HL-60 (cell line): ENCODE data around the gene ADAMTSL3.

Experiments
- DNase-seq, 2 experiments: peaks; one replicate each; pipeline ENCODE4 v3.0.0-alpha.2; 2010 to 2020; ENCODE audit warnings: low read depth in 1 of 2, low spot score in 1 of 2
- H3K27ac ChIP-seq: fragments of 250-450 bp; sonication (Bioruptor Pico); replicated peaks from 2 replicates; pipeline ENCODE4 v1.5.1; 2020; ENCODE audit warnings: mild to moderate bottlenecking, moderate library complexity
- H3K27me3 ChIP-seq: fragments of 250-450 bp; sonication (Bioruptor Pico); 2 replicates; pipeline ENCODE4 v1.5.1; 2021; ENCODE audit warnings: mild to moderate bottlenecking, moderate library complexity; ENCODE audit not compliant: insufficient read depth, poor library complexity, severe bottlenecking
- H3K4me3 ChIP-seq: replicated peaks from 2 replicates; pipeline ENCODE4 v1.5.1; 2011; ENCODE audit warnings: mild to moderate bottlenecking, control low read depth, low read length; ENCODE audit not compliant: insufficient read depth
- GABPA ChIP-seq: IDR thresholded peaks from 2 replicates; pipeline ENCODE4 v1.6.1; 2012; ENCODE audit warnings: low read depth
- POLR2AphosphoS5 ChIP-seq: IDR thresholded peaks from 2 replicates; pipeline ENCODE4 v1.6.1; 2012; ENCODE audit warnings: low read depth
- SPI1 ChIP-seq: IDR thresholded peaks from 2 replicates; pipeline ENCODE4 v1.6.1; 2012; ENCODE audit warnings: low read depth, mild to moderate bottlenecking, borderline replicate concordance
- TF ChIP-seq, protein P1 (sequence below): IDR thresholded peaks from 2 replicates; pipeline ENCODE4 v1.6.1; 2012; ENCODE audit warnings: low read depth; ENCODE audit not compliant: insufficient replicate concordance
- TF ChIP-seq, protein P2 (sequence below): IDR thresholded peaks from one replicate; pipeline ENCODE4 v1.5.1; 2011; ENCODE audit warnings: low read length, control low read depth, inconsistent platforms; ENCODE audit not compliant: insufficient read depth

ADAMTSL3 gene

DNA sequence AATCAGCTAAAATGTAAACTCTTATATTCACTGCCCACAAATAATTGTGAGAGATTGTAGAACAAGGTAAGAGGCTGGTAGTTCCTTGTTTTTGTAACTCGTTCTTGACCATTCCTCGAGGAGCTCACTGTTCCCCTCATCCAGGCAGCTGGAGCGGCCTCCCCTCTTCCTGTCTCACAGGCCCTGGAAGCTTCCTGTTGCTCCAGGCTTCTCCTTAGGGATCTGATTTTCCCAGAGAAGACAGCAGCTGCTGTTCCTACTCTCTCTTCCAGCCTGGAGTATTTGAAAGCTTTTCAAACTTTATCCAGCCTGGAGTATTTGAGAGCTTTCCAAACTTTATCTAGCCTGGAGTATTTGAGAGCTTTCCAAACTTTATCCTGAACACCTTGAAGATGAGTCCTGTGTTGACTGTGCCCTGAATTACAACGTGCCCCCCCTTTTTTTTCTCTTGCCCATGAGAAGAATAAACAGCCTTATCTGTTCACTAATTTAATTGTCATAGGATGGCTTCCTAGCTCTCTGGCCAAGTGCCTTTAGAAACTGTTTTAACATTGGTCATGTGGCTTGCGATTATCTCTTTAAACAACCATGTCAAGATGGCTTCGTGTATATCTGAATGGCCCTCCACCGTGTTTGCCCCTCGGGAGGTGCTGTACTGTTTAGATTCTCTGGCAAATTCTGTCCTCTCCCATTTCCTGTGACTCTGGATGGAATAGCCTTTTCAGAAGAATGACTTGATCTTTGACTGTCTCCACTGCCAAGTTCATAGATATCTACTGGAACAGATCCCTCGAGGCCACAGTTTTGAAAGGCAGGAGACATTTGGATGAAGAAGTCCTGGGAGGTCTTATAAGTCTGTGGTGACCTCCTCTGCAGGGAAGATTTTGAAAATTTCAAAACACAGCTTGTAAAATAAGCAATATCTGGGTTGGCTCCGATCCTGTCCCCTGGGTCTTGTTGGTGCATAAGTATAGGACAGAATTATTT lies 4.8 kb downstream of the ADAMTSL3 start:
- DNase-seq, result no peak
- no peaks in the 10 kb centered on the region for H3K27me3 ChIP-seq
- TF ChIP-seq, protein P1, sequence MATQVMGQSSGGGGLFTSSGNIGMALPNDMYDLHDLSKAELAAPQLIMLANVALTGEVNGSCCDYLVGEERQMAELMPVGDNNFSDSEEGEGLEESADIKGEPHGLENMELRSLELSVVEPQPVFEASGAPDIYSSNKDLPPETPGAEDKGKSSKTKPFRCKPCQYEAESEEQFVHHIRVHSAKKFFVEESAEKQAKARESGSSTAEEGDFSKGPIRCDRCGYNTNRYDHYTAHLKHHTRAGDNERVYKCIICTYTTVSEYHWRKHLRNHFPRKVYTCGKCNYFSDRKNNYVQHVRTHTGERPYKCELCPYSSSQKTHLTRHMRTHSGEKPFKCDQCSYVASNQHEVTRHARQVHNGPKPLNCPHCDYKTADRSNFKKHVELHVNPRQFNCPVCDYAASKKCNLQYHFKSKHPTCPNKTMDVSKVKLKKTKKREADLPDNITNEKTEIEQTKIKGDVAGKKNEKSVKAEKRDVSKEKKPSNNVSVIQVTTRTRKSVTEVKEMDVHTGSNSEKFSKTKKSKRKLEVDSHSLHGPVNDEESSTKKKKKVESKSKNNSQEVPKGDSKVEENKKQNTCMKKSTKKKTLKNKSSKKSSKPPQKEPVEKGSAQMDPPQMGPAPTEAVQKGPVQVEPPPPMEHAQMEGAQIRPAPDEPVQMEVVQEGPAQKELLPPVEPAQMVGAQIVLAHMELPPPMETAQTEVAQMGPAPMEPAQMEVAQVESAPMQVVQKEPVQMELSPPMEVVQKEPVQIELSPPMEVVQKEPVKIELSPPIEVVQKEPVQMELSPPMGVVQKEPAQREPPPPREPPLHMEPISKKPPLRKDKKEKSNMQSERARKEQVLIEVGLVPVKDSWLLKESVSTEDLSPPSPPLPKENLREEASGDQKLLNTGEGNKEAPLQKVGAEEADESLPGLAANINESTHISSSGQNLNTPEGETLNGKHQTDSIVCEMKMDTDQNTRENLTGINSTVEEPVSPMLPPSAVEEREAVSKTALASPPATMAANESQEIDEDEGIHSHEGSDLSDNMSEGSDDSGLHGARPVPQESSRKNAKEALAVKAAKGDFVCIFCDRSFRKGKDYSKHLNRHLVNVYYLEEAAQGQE, result no peak
- no peak overlapping the region for H3K27ac ChIP-seq
- no peak overlapping the region for H3K4me3 ChIP-seq

DNA sequence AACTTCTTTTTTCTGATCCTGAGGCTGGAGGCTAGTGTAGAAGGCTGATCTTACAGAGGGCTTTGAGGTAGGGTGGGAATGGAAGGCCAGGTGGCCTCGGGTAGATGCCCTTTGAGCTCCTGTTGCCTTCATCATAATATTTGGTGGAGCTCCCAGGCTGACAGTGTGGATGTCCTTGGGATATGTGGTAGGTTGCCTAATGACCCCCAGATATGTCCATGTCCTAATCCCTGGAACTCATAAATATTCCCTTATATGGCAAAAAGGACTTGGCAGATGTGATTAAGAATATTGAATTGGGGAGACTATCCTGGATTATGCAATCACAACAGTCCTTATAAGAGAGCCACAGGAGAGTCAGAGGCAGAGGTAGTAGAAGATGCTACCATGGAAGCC lies 5.5 kb downstream of the ADAMTSL3 start:
- Histone ChIP-seq H3K27me3 (no peaks in the 10 kb centered on the region), H3K27ac (no peak overlapping the region), H3K4me3 (no peak overlapping the region)
- DNase-seq, result no peak
- TF ChIP-seq GABPA (no peak), SPI1 (no peak), POLR2AphosphoS5 (no peak)
- TF ChIP-seq, protein P1, result no peak
- TF ChIP-seq, protein P2, sequence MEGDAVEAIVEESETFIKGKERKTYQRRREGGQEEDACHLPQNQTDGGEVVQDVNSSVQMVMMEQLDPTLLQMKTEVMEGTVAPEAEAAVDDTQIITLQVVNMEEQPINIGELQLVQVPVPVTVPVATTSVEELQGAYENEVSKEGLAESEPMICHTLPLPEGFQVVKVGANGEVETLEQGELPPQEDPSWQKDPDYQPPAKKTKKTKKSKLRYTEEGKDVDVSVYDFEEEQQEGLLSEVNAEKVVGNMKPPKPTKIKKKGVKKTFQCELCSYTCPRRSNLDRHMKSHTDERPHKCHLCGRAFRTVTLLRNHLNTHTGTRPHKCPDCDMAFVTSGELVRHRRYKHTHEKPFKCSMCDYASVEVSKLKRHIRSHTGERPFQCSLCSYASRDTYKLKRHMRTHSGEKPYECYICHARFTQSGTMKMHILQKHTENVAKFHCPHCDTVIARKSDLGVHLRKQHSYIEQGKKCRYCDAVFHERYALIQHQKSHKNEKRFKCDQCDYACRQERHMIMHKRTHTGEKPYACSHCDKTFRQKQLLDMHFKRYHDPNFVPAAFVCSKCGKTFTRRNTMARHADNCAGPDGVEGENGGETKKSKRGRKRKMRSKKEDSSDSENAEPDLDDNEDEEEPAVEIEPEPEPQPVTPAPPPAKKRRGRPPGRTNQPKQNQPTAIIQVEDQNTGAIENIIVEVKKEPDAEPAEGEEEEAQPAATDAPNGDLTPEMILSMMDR, result no peak

DNA sequence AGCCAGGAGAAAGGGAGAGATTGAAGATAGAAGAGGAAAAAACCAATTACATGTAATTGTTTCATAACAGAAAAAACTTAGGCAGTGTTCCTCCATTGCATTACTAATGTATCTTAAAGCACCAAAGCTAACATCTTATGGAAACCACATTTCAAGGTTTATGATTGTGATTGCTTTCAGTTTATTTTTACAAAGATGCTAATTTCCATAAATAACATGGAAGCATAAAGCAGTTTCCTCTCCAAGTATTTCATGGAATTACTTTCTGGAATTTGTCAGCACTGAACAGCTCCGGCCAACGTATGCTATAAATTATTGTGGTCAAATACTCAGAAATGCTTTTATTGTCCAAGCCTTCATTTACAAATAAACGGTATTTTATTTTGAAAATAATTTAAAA lies 11.6 kb downstream of the ADAMTSL3 start:
- Histone ChIP-seq H3K27me3 (no peaks in the 10 kb centered on the region), H3K27ac (no peak overlapping the region), H3K4me3 (no peak overlapping the region)
- no peak for DNase-seq
- TF ChIP-seq, protein P2, result no peak
- TF ChIP-seq, protein P1, result no peak
- TF ChIP-seq POLR2AphosphoS5 (no peak), GABPA (no peak), SPI1 (no peak)
